GM18508 (cell line): ENCODE measurements around the gene AHCYL2.
"Not testable (repeated sequence)": the region's sequence is repeated elsewhere in the genome, so short reads cannot be mapped to it uniquely, and the experiment has no call there.

Experiments used
- ATAC-seq: cut with Tn5 transposase; IDR thresholded peaks from one replicate; pipeline ENCODE4 v1.9.1; 2021; ENCODE audit warnings: moderate number of reproducible peaks; ENCODE audit not compliant: insufficient read depth, unreplicated experiment

The AHCYL2 gene

DNA sequence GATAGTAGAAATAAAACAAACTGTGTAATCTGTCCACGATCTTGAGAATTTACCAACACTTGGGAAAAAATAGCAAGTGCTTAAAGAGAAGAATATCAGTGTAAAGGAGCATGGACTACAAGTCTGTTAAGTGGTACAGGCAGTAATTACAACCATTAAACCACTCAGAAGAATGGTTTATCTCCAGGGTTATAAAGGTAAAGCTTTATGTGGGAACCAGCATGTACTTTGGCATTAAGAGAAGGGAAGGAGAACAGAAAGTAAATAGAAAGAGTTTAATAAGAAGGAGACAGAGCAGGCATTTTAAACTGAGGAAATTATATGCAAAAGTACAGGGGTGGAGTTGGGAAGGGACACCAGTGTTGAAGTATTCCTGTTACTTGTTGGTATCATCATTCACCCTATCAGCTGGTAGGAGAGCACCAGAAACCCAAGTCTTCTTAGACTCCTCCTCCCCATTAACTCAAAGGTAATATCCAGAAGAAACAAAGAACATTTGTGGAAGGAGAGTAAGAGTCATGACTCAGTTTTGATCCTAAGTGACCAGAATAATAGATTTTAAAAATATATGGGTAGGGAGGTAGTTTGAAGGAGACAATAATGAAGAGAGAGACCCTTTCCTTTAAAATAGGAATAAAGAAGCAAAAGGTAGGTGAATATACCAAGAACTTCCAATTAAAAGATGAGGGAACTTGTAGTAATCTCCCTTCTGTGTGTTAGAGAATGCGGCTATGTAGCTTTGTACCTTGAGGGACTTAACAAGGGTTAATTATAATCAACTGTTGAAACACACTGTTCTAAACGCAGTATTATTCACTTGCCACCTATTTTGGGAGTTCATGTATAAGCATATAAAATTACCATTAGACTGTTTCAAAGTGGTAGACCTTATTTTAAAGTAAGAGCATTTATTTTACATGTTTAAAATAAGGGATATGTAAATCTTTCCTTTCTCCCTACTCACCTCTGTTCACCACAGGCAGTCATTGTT lies 117.3 kb downstream of the AHCYL2 start:
- ATAC-seq: no peak

DNA sequence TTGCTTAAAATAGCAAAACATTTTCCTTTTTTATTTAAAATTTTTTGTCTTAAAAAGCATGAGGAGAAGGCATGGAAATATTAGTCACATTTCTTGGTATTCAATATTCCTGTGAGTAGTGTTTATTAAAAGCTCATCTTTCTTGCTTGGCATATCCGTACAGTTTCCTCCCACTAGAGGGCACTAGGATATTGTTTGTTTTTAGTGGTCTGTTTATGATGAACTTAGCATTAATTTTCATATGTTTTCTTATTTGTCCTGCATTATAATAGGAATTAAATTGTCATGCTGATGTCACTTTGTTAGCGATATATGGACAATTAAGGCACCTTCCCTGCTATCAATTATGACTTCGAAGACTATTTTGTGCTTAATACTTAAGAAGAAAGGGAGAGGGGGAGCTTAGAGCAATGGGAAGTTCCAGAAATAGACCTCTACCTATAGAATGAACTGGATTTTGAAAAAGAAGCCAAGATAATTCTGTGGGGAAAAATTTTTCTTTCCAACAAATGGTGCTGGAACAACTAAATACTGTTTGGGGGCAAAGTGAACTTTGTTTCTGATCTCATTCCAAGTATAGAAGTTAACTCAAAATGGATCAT lies 118.4 kb downstream of the AHCYL2 start:
- no peak for ATAC-seq

DNA sequence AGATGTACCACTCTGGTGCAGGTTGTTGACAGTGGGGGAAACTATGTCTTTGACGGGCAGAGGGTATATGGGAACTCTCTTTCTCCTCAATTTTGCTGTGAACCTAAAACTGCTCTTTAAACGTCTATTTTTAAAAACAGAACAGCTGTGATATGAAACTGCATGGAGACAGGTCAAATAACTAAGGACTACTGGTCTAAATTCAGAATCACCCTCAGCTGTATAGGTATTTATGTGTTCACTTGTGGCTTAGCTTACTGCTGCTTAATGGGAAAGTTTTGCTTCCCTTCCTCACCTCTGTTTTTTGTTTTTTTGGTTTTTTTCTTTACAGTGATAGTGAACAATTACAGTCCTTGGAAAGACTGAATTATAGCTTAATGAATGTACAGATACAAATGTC lies 122.5 kb downstream of the AHCYL2 start:
- no peak for ATAC-seq

DNA sequence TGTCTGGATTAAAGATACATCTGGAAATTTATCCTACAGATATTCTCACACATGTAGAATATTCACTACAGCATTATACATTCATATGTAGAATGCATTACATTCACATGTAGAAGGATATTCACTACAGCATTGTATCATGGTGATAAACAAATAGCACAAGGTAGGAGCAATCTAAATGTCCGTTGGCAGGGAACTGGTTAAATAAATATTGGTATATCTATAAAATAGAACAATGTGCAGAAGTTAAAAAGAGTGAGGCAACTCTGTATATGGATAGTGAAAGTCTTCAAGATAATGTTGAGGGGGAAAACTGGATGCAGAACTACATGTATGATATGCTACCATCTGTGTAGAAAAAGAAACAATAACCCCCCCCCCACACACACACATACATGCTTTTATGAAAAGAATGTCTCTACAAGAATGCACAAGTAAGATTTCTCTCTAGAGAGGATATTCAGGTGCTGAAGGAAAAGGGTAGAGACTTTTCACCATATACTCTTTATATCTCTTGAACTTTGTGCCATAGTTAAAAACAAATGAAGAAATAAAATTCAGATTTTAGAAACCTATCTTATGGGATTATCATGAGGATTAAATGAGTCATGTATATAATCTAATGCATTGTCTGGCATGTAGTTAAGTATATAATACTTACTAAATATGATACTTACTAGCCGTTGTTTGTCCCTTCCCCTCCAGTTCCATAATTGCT lies 123.4 kb downstream of the AHCYL2 start:
- ATAC-seq: no peak

DNA sequence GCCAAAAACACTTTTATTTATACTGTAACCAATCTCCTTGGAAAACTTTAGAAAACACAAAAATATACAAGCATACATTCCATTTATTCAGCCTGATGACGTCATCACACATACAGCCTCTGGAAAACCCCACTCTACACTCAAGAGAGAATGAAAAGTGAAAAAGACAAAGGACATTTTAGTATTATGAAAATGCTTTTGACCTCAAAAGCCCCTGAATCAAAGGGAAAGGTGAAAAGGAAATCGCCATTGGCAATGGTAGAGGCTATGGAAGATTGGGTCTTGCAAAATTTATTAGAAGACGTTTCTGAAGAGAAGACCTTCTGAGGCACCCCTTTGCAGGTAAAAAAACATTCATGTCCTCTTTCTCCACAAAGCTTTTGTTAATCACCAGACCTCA lies 126.5 kb downstream of the AHCYL2 start:
- ATAC-seq: no peak

DNA sequence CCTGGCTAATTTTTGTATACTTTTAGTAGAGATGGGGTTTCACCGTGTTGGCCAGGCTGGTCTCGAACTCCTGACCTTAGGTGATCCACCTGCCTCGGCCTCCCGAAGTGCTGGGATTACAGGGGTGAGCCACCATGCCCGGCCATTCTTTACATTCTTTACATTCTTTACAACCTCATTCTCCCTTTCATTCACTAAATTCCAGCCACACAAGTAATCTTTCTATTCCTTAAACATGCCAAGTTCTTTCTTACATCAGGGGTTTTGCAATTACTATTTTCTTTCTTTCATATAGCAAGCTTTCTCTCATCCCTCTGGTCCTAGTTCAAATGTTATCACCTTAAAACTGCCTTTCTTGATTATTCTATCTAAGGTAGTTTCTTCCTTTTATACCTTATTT lies 128.3 kb downstream of the AHCYL2 start:
- ATAC-seq: not testable (repeated sequence)

DNA sequence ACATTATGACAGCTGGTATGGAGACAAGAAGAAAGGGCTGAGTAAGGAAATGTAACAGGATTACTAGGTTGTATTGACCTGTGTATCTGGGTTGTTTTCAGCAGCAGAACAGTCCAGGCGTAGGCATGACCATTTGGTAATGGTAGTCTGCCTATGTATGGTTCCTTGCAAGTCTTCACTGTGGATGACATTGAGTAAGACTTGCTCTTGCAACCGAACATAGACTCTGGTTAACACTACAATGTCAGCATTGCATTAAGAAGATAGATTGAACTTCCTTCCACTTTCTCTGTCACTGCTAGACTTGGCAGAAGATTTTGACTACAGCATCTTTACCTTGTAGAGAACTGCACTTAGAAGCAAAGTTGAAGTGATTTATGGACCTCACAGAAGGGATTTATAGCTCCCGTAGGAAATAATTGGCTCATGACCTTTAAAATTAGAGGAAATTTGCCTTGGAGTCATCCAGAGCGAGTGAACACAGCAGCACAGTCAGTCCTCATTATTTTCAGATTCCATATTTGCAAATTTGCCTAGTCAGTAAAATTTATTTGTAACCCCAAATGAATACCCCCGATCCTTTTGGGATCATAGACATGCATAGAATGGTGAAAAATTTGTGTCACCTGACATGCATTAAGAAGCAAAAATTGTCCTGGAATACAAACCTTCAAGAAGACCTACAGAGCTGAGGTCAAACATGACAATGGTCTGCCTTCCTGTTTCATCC lies 129.8 kb downstream of the AHCYL2 start:
- ATAC-seq: no peak

DNA sequence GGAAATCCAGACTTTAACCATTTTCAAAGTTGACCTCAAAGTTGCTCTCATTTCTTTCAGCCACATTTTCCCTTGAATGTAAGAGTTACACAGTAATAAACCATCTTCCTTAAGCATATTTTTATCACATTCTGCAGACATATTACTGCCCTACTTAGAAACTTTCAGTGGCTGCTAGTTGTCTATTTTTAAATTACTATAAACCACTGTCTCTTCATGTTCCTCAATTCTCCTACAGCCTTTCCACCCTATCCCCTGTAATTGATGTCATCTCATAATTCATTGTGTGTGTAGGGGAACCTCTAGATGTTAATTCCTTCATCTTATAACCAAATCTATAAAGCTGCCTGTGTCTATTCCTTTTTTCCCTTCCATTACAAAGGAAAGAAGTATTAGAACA lies 131.3 kb downstream of the AHCYL2 start:
- ATAC-seq: no peak

DNA sequence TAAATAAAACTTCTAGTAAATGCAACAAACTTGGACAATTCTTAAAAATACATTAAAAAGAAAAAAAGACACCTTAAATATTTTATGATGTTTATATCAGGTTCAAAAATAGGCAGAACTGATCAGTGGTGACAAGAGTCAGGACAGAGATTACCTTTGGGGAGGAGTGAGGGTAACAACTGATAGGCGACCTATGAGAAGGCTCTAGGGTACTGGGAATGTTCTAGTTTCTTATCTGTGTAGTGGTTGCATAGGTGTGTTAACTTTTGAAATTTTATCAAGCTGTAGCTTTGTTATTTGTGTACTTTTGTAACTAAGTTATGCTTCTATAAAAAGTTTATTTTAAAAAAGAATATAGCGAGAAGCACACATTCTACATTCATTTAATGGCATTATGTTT lies 134.3 kb downstream of the AHCYL2 start:
- no peak for ATAC-seq

DNA sequence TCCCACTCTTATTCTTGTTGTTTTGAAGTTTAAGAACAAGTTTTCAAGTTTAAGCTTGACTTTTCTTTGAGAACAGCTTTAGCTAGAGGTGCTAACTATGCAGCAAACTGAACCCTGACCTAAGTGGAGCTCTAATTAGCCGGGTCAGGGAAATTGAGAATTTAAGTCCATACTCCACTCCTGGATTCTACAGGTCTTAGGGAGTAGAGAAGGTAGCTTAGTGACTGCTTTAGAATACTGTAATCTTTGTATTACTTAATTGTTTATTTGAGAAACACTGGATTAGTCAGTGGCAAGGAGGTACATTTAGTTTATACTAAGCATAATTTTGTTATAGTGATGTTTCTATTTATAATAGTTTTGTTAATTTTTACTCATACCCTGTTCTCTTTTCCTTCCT lies 134.8 kb downstream of the AHCYL2 start:
- no peak for ATAC-seq

DNA sequence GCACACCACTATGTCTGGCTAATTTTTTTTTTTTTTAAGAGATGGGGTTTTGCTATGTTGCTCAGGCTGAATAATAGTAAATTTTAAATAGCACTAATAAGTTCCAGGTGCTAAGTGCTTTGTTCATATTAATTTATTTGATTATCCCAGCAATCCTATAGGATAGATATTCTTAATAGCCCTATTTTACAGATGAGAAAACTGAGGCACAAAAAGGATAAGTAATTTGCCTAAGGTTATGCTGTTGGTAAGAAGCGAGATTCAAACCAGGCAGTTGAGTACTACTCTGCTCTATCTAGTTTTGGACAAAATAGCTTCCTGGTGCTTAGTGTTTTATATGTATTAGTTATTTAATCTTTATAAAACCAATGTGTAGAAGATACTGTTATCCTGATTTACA lies 136.9 kb downstream of the AHCYL2 start:
- no peak for ATAC-seq

DNA sequence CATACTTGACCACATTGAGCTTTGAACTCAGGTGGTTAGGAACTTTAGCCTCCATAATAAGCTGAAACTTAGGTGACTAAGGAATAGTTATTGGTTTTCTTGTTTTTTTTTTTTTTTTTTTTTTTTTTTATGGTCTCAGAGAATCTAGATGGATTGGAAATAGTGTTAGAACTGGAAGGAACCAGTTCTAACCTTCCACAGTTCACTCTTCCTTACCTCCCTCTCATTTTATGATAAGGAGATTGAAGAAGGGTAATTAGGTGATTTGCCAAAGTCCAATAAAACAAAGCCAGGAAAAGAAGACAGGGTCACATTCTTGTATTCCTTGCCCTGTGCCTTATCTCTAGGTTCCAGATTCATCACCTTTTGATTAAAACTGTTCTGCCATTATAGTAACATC lies 137.7 kb downstream of the AHCYL2 start:
- ATAC-seq: no peak

DNA sequence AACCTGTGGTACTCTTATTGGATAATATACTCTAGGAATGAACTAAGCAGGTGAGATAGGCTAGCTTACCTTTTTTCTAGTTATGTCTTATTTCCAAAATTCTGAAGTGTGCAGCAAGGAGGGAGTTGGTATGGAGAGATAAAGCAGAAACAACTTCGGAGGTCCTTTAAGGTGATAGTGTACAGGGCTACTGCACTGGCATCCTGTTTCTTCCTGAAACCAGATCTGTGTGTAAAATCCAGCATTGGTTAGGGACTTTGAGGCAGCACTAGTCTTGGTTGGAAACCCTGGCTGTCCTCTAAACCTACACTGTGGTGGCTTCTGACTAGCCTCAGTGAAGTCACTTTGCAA lies 142.5 kb downstream of the AHCYL2 start:
- no peak for ATAC-seq

DNA sequence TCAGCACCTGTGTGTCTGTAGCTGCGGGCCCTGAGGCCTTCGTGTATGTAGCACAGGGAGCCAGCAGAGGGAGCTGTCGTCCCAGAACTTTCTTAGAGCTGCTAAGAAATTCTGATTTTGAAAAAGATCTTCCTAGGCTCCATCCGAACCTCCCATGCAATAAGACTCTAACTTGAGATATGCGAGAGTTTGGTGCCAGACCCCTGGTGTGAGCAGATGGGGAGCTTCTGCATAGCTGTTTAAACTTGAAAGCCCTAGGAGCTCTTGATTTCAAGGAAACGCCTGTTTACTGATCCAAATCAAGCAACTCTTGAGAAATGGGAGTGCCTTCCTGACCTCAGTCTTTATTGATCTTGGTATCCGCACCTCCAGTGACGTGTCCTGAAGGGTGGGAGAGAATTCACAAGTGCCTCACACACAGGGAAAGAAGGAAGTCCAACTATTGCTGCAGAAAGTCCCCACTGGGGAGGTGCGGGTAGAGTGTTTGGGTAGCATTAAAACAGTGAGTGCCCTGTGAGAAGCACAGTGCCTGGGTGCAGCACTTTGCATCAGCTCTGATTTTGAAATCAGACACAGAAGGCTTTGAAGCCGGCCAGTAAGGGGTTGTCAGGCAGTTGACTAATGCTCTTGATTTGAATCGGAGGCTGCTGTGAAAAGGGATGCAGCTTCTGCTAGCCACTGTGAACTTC lies 143.0 kb downstream of the AHCYL2 start:
- ATAC-seq: no peak

DNA sequence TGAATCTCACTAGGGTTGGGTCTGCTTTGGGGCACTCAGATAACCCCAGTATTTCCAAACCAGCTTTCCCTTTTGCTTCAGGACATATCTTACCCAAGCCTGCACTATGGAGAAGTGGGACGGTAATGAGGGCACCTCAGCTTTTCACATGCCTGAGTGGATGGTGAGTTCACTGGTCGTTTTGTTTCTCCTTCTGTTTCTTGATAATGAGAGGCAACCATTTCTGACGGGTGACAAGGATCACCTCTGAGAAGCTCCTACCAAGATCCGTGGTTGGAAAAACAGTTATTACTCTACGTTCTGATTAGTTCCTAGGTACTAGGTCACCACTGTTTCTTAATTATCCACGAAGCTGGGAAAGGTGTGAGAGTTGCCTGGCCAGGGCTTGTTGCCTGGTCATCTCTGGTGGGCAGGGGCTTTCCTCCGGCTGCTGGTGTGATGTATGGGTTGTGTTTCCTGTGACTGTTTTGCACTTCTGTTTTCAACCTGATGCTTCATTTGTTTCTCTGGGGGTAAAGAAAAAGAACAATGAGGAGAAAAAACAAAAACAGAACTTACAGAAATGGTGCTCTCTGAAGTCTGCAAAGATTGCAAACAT lies 143.7 kb downstream of the AHCYL2 start:
- ATAC-seq: no peak

DNA sequence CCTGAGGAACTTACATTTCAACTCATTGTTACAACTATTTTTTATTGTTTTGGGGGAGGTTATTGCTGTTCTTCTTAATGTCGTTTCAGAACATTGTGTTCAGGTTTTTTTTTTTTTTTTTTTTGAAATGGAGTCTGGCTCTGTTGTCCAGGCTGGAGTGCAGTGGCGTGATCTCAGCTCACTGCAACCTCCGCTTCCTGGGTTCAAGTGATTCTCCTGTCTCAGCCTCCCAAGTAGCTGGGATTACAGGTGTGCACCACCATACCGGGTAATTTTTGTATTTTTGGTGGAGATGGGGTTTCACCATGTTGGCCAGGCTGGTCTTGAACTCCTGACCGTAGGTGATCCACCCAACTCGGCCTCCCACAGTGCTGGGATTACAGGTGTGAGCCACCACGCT lies 144.6 kb downstream of the AHCYL2 start:
- ATAC-seq: not testable (repeated sequence)

DNA sequence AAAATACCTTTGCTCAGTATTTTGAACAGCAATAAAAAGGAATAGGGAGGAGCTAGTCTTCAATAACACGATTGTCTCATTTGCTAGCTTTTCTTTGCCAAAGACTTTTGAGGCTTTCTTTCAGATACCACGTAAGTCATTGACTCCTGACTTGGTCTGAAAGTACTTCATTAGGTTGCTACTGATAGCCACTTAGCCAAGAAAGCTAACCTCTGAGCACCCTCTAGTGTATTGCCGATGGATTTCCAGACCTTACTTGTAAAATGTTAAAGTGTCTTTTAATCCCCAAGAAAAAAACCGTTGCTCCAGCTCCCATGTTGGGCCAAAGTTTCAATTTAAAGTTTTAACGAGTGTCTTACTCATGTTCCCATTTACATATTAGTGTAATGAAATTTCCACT lies 146.0 kb downstream of the AHCYL2 start:
- no peak for ATAC-seq

DNA sequence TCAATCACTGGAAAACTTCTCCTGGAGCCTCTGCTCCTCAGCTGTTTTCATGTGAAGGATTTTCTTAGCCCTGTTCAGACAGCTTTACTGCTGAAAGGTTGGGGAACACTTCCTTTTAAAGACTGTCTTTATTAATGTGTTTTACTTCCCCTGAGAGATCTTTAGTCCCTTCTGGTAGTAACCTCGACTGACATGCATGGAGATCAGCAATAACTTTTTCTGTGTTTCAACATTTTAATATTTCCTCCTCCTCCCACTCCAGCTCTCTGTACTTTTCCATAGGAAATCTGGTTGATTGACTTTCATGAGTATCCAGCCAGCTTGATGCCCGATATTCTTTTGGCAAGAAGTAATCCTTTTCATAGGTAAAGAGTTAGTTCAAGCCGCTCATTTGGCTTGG lies 146.7 kb downstream of the AHCYL2 start:
- ATAC-seq: no peak

DNA sequence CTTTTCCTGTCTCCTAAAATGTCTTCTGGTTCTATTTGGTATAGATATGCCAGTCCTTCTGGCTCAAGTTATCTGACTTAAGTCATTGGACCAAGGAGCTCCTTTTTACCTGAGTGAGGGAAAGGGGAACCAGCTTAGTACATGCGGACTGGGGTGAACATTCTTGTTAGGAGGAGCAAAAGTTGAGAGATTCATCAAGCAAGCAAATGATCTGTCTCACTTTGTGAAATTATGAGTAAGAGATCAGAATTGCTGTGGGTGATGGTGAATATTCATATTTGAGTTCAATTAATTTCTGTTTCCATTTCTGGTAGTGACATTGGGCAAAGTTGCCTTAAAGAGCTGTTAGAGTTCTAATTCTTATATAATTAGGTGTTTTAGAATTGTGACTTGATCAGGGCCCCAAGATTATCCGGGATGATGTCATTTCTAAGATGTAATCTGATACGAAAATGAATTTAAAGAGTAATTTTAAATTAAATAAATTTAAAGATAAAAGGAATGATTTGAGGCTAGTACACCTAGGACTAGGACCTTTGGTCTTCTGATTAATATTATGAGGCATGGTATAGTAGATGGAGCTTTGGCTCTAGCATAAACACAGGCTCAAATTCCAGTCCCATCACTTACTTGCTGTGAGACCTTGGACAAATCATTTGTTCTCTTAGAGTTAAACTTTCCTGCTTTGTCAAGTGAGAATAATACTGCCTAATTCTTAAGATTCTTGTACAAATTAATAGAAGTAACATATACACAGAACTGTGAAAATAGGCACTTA lies 149.0 kb downstream of the AHCYL2 start:
- no peak for ATAC-seq
